HCT116 (cell line): ENCODE measurements around the gene SH2D7. TPM values are rescaled to one million over a fixed set of nuclear protein-coding genes. Genes with fewer than 3 reads are reported as not detected.

Experiments used
- ATAC-seq: fragments of 200-7000 bp; cut with Tn5 transposase; 2 replicates; pipeline ENCODE4 v1.9.1; 2020; ENCODE audit warnings: mild to moderate bottlenecking, moderate library complexity
- BruUV-seq: library from RNA; stranded (reverse); fragments of 400-500 nt; replicated peaks from 2 replicates; lab custom pipeline; 2021; lab: Mats Ljungman, UMichigan
- CTCF ChIA-PET: fragments of 300-600 bp; sonication (Branson Sonifier 250); formaldehyde crosslinking; loops from one replicate; lab custom pipeline; 2021; ENCODE audit warnings: antibody characterized with exemption; lab: Charles Lee
- POLR2A ChIA-PET: fragments of 300-600, 350-600 bp; sonication (Branson Sonifier 250); formaldehyde crosslinking; loops from one replicate; lab custom pipeline; 2021; ENCODE audit warnings: antibody characterized with exemption; lab: Charles Lee
- RAD21 ChIA-PET, 2 experiments: fragments of 300-600 bp; sonication (Branson Sonifier 250); formaldehyde crosslinking; loops; one replicate each; lab custom pipeline; 2023; ENCODE audit warnings: low total read pairs in 2 of 2; ENCODE audit not compliant: uncharacterized antibody in 2 of 2, unreplicated experiment in 2 of 2, low non-redundant PET in 1 of 2; lab: Charles Lee
- DNase-seq: peaks from one replicate; pipeline ENCODE4 v3.0.0-alpha.2; 2010; ENCODE audit warnings: low read depth, low spot score
- H2AFZ ChIP-seq: fragments of 200-600 bp; shearing (Covaris generic), sonication (generic); 2 replicates; pipeline ENCODE4 v1.6.1; 2017; ENCODE audit warnings: low read depth, mixed run types, mixed read lengths, antibody characterized with exemption, low read length; ENCODE audit not compliant: poor library complexity, severe bottlenecking
- H3K27ac ChIP-seq: 2 replicates; pipeline ENCODE4 v1.5.1; 2012; ENCODE audit warnings: low read depth, low read length
- H3K27me3 ChIP-seq: fragments of 200-600 bp; sonication (generic); 2 replicates; pipeline ENCODE4 v1.6.1; 2016; ENCODE audit warnings: mixed run types, low read length, mixed read lengths; ENCODE audit not compliant: insufficient read depth
- H3K36me3 ChIP-seq, 2 experiments: fragments of 200-500 bp in 1 of 2; fragments of 200-600 bp in 1 of 2; sonication (Bioruptor generic) in 1 of 2; sonication (generic) in 1 of 2; 2 replicates each; pipeline versions ENCODE4 v1.5.1 to v1.6.1; 2014 to 2016; ENCODE audit warnings: low read length in 2 of 2, inconsistent platforms in 1 of 2, mixed read lengths in 1 of 2, mixed run types in 1 of 2; ENCODE audit not compliant: insufficient read depth in 2 of 2, control insufficient read depth in 1 of 2
- H3K4me1 ChIP-seq, 2 experiments: fragments of 200-600 bp in 1 of 2; sonication (generic) in 1 of 2; 2 replicates each; pipeline versions ENCODE4 v1.5.1 to v1.6.1; 2012 to 2017; ENCODE audit warnings: low read length in 2 of 2, inconsistent platforms in 1 of 2, mild to moderate bottlenecking in 1 of 2, mixed read lengths in 1 of 2, mixed run types in 1 of 2, moderate library complexity in 1 of 2; ENCODE audit not compliant: insufficient read depth in 2 of 2, control insufficient read depth in 1 of 2
- H3K4me2 ChIP-seq: fragments of 200-600 bp; sonication (generic); 2 replicates; pipeline ENCODE4 v1.6.1; 2017; ENCODE audit warnings: mixed run types, low read length, mixed read lengths
- H3K4me3 ChIP-seq, 2 experiments: fragments of 200-600 bp in 1 of 2; sonication (generic) in 1 of 2; replicated peaks in 1 of 2; 2 replicates each; pipeline ENCODE4 v1.5.1; 2011 to 2016; ENCODE audit warnings: low read length in 2 of 2, control low read depth in 1 of 2, low read depth in 1 of 2, mild to moderate bottlenecking in 1 of 2, mixed read lengths in 1 of 2, mixed run types in 1 of 2
- H3K79me2 ChIP-seq: fragments of 200-600 bp; sonication (generic); 2 replicates; pipeline ENCODE4 v1.6.1; 2017; ENCODE audit warnings: mild to moderate bottlenecking, mixed run types, low read length, moderate library complexity, mixed read lengths; ENCODE audit not compliant: insufficient read depth
- H3K9ac ChIP-seq: fragments of 200-600 bp; sonication (generic); 2 replicates; pipeline ENCODE4 v1.6.1; 2016; ENCODE audit warnings: low read length, mixed read lengths
- H3K9me2 ChIP-seq: fragments of 200-600 bp; sonication (generic), shearing (Covaris generic); 2 replicates; pipeline ENCODE4 v1.6.1; 2017; ENCODE audit warnings: mixed run types, mild to moderate bottlenecking, moderate library complexity; ENCODE audit not compliant: insufficient read depth
- H3K9me3 ChIP-seq, 2 experiments: fragments of 200-500 bp in 1 of 2; fragments of 200-600 bp in 1 of 2; sonication (Bioruptor generic) in 1 of 2; sonication (generic) in 1 of 2; 2 replicates each; pipeline ENCODE4 v1.6.1; 2014 to 2017; ENCODE audit warnings: low read length in 2 of 2, mixed read lengths in 2 of 2, inconsistent platforms in 1 of 2, low read depth in 1 of 2, mild to moderate bottlenecking in 1 of 2, mixed run types in 1 of 2, moderate library complexity in 1 of 2; ENCODE audit not compliant: control insufficient read depth in 1 of 2, insufficient read depth in 1 of 2
- H4K20me1 ChIP-seq: fragments of 200-600 bp; sonication (generic), shearing (Covaris generic); 2 replicates; pipeline ENCODE4 v1.6.1; 2017; ENCODE audit warnings: mixed run types, mild to moderate bottlenecking, moderate library complexity; ENCODE audit not compliant: insufficient read depth
- CBX3 ChIP-seq: IDR thresholded peaks from 2 replicates; pipeline ENCODE4 v1.6.1; 2012; ENCODE audit warnings: low read depth
- CEBPB ChIP-seq: IDR thresholded peaks from 2 replicates; pipeline ENCODE4 v1.6.1; 2012; ENCODE audit warnings: low read depth
- EGR1 ChIP-seq: IDR thresholded peaks from 2 replicates; pipeline ENCODE4 v1.6.1; 2012; ENCODE audit warnings: low read depth
- FOSL1 ChIP-seq: IDR thresholded peaks from 2 replicates; pipeline ENCODE4 v1.6.1; 2012; ENCODE audit warnings: low read depth
- POLR2A ChIP-seq: IDR thresholded peaks from 2 replicates; pipeline ENCODE4 v1.7.0; 2011; ENCODE audit warnings: borderline replicate concordance; ENCODE audit not compliant: insufficient read depth, insufficient read length; ENCODE audit errors: extremely low read depth
- RAD21 ChIP-seq: IDR thresholded peaks from 2 replicates; pipeline ENCODE4 v1.6.1; 2012; ENCODE audit warnings: low read depth, mild to moderate bottlenecking
- SP1 ChIP-seq: IDR thresholded peaks from 2 replicates; pipeline ENCODE4 v1.6.1; 2012; ENCODE audit warnings: low read depth
- SRF ChIP-seq: IDR thresholded peaks from 2 replicates; pipeline ENCODE4 v1.6.1; 2012; ENCODE audit warnings: low read depth
- TCF7L2 ChIP-seq: IDR thresholded peaks from 2 replicates; pipeline ENCODE4 v1.7.0; 2011; ENCODE audit warnings: borderline replicate concordance, inconsistent platforms; ENCODE audit not compliant: insufficient read depth, insufficient read length; ENCODE audit errors: extremely low read depth
- ZBTB33 ChIP-seq: IDR thresholded peaks from 2 replicates; pipeline ENCODE4 v1.6.1; 2011; ENCODE audit warnings: mild to moderate bottlenecking, low read length, moderate library complexity; ENCODE audit not compliant: insufficient replicate concordance; ENCODE audit errors: extremely low read depth
- intact Hi-C: fragments of 100-400 bp; cut with micrococcal nuclease; formaldehyde crosslinking; loops from 2 replicates; pipeline ENCODE4 v1.10.0; 2022
- total RNA-seq: library from RNA; stranded (reverse); gene quantifications from one replicate; pipeline ENCODE4 v1.2.1, GENCODE V29; 2021; ENCODE audit not compliant: unreplicated experiment
- TF ChIP-seq, protein P1 (sequence below), 3 experiments: fragments of 200-600 bp in 1 of 3; sonication (generic) in 1 of 3; IDR thresholded peaks in 2 of 3; conservative IDR thresholded peaks in 1 of 3; 2 replicates each; pipeline ENCODE4 v1.5.1; 2012 to 2017; ENCODE audit warnings: low read depth in 2 of 3, low read length in 2 of 3, antibody characterized with exemption in 1 of 3, borderline replicate concordance in 1 of 3, control low read depth in 1 of 3, mild to moderate bottlenecking in 1 of 3, mixed read lengths in 1 of 3, mixed run types in 1 of 3, moderate library complexity in 1 of 3; ENCODE audit not compliant: insufficient read depth in 1 of 3
- TF ChIP-seq, protein P2 (sequence below): IDR thresholded peaks from 2 replicates; pipeline ENCODE4 v1.6.1; 2012

The SH2D7 gene
- total RNA-seq, 1 experiment from 2014 or later, result not detected

DNA sequence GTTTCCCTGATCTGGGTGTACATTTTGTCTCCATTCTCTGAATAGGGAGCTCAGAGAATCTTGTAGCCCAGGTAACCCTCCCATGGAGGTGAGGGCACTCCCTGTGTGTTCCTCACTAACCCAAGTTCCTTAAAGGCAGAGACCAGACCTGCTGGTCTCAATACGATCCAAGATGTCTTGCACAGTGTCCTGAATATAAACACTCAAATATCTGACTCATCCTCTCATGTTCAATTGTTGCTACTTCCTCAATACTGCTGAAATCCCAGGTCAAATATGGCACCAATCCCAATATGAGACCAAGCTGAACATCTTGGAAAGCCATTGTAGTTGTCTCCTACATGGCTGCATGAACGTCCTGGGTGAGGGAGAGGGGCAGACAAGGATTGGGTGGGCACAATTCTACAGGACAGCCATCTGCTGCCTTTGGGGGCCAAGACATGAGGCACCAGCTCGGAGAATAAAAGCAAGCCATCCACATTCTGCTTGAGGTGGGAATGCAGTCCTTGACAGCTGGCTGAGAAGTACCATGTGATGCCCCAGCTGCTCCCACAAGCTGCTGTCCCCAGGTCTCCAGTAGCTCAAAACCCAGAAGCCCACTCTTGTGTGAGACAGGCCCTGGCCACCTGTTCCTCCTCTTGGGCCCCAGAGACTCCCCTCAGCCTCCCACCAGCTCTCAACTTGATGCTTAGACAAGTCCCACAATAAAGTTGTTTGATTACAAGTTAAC lies 33.1 kb upstream of the SH2D7 start:
- ATAC-seq (no peak), DNase-seq (no peak)
- no peaks in the 10 kb centered on the region for H3K27me3 ChIP-seq
- no peak overlapping the region for H3K9ac ChIP-seq
- BruUV-seq, result no TSS peak
- H3K4me1 ChIP-seq, result peaks cover 10 to 23% of the 10 kb centered on the region in 2 experiments
- H3K27ac ChIP-seq, result no peak overlapping the region
- ChIA-PET RAD21 (no interaction called here), CTCF (interaction anchor here (0.5 to 0.7 kb wide), 2 partner anchors 28 to 94 kb away, joined by 3 to 4 read pairs; no protein-coding TSS in a partner anchor), POLR2A (no interaction called here)
- no peaks in the 10 kb centered on the region for H4K20me1 ChIP-seq
- no peaks in the 10 kb centered on the region for H3K9me3 ChIP-seq
- peaks cover 6% of the 10 kb centered on the region for H3K79me2 ChIP-seq
- intact Hi-C loops, result no loop called here
- no peak overlapping the region for H2AFZ ChIP-seq
- no peak overlapping the region for H3K4me2 ChIP-seq
- H3K9me2 ChIP-seq, result no peaks in the 10 kb centered on the region
- TF ChIP-seq ZBTB33 (no peak), RAD21 (no peak), FOSL1 (no peak), SP1 (no peak), CEBPB (no peak), CBX3 (no peak), TCF7L2 (no peak), SRF (no peak), POLR2A (no peak), EGR1 (no peak)
- TF ChIP-seq, protein P1, sequence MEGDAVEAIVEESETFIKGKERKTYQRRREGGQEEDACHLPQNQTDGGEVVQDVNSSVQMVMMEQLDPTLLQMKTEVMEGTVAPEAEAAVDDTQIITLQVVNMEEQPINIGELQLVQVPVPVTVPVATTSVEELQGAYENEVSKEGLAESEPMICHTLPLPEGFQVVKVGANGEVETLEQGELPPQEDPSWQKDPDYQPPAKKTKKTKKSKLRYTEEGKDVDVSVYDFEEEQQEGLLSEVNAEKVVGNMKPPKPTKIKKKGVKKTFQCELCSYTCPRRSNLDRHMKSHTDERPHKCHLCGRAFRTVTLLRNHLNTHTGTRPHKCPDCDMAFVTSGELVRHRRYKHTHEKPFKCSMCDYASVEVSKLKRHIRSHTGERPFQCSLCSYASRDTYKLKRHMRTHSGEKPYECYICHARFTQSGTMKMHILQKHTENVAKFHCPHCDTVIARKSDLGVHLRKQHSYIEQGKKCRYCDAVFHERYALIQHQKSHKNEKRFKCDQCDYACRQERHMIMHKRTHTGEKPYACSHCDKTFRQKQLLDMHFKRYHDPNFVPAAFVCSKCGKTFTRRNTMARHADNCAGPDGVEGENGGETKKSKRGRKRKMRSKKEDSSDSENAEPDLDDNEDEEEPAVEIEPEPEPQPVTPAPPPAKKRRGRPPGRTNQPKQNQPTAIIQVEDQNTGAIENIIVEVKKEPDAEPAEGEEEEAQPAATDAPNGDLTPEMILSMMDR (IDR thresholded peaks at IDR 0.05 in 2 of 3, conservative IDR thresholded peaks at IDR 0.05 in 1 of 3; ENCODE audit: borderline replicate concordance in 1 of 3, insufficient read depth in 1 of 3, low read depth in 2 of 3, low read length in 2 of 3), result no peak
- TF ChIP-seq, protein P2, sequence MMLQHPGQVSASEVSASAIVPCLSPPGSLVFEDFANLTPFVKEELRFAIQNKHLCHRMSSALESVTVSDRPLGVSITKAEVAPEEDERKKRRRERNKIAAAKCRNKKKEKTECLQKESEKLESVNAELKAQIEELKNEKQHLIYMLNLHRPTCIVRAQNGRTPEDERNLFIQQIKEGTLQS, result no peak
- no peak overlapping the region for H3K4me3 ChIP-seq
- no peaks in the 10 kb centered on the region for H3K36me3 ChIP-seq
